ENCODE results near the gene RFT1. TPM values are rescaled to one million over a fixed set of nuclear protein-coding genes. Genes with fewer than 3 reads are reported as not detected.

The RFT1 gene
- total RNA-seq, 4 donors from 2014 or later = 13.1 to 38.2 (median 16.5) TPM

DNA sequence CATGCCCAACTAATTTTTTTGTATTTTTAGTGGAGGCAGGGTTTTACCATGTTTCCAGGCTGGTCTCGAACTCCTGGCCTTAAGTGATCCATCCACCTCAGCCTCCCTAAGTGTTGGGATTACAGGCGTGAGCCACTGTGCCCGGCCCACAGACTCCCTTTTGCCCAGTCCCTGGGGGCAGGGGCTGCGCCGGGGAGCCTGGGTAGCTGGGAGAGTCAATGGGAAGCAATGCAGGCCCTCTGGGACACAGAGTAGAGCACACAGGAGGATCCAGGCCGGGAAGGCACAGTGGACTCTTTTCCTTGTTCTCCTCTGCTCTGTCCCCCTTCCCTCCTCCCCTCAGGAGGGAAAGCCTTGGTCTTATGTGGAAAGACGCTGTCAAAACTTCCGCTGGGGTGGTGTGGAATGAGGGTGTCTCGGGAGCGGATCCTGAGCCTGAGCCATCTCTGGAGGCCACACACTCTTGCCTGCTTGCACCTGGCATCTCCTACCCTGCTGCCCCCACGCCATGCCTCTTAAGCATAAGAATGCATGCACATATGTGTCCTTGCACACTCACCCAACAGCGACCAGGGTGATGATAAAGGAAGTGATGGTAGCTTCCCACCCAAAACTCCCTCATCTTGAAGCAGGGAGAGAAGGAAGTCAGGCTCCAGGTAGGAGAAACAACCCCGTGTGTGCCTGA, 18.9 kb upstream of the RFT1 start:
- no peaks in the 10 kb centered on the region for H3K36me3 ChIP-seq
- no peaks in the 10 kb centered on the region for H3K27me3 ChIP-seq
- no peaks in the 10 kb centered on the region for H3K9me3 ChIP-seq
- no peak overlapping the region for H3K27ac ChIP-seq
- TF ChIP-seq, protein P1, sequence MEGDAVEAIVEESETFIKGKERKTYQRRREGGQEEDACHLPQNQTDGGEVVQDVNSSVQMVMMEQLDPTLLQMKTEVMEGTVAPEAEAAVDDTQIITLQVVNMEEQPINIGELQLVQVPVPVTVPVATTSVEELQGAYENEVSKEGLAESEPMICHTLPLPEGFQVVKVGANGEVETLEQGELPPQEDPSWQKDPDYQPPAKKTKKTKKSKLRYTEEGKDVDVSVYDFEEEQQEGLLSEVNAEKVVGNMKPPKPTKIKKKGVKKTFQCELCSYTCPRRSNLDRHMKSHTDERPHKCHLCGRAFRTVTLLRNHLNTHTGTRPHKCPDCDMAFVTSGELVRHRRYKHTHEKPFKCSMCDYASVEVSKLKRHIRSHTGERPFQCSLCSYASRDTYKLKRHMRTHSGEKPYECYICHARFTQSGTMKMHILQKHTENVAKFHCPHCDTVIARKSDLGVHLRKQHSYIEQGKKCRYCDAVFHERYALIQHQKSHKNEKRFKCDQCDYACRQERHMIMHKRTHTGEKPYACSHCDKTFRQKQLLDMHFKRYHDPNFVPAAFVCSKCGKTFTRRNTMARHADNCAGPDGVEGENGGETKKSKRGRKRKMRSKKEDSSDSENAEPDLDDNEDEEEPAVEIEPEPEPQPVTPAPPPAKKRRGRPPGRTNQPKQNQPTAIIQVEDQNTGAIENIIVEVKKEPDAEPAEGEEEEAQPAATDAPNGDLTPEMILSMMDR (IDR thresholded peaks at IDR 0.05) = no peak
- TF ChIP-seq POLR2A (IDR thresholded peaks at IDR 0.05) = no peak
- H3K4me1 ChIP-seq = no peaks in the 10 kb centered on the region
- intact Hi-C loops (cut with DNase I; ENCODE audit: low total_unique reads) = no loop called here
- DNase-seq = no peak
- H3K4me3 ChIP-seq = no peak overlapping the region

DNA sequence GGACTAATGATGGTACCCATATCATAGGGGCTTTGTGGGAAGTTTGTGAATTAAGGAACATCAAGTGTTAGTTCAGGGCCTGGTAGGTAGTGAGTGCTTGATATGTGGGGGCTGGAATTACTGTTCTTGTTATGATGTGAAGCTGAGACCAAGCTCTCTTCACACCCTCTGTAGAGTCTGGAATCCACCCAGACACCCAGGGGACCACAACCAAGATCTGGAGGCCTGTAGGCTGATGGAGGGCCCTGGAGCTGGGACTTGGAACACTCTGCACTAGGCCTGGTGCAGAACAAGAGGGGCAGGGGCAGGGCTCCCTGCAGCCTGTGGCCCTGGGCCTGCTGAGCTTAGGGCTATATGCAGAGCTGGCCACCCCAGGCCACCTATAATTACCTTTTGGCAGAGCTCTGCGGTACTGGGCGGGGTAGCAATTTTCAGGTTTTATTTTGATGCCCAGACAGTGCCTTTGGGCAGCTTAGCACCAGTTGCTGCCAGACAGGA, 17.7 kb upstream of the RFT1 start:
- TF ChIP-seq, protein P1 (IDR thresholded peaks at IDR 0.05) = no peak
- no peak for TF ChIP-seq POLR2A (IDR thresholded peaks at IDR 0.05)
- Histone ChIP-seq H3K4me3 (no peak overlapping the region), H3K4me1 (no peaks in the 10 kb centered on the region), H3K27ac (no peak overlapping the region), H3K36me3 (no peaks in the 10 kb centered on the region), H3K27me3 (no peaks in the 10 kb centered on the region), H3K9me3 (no peaks in the 10 kb centered on the region)
- no peak for DNase-seq
- intact Hi-C loops (cut with DNase I; ENCODE audit: low total_unique reads) = loop anchor here (2.0 kb wide), 1 partner anchor 57 kb away; no protein-coding TSS in a partner anchor

DNA sequence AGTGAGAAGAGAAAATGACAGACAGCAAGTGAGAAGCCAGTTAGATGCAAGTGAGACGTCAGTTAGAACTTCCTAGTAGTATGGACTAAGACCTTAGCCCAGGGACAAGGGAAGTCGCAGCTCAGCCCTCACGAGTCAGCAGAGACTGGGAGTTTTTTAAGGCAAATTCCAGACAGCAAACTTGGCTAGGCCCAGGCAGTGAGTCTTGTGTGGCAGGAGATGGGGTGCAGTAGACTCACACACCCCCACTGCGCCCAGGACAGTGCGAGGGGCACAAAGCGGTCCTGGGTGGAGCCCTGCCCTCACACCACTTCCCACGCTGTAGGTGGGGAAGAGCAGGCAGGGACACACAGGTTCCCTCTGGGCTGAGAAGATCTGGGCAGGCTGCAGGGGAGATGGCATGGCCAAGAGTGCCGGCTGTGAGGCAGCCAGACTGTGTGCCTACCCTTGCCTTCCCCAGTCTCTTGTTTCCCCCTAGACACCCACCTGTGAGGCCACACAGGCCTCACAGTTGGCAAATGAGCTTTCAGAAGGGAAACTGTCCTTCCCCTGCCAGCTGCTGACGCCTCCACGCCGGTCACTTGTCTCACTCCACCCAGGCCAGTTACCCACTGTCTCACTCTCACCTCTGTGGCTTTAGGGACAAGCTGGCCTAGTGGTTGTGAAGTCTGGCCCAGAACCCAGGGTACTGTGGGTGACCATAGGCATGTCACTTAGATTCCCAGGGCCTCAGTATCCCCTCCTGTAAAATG, 17.1 kb upstream of the RFT1 start:
- TF ChIP-seq POLR2A (IDR thresholded peaks at IDR 0.05) = no peak
- TF ChIP-seq, protein P1 (IDR thresholded peaks at IDR 0.05) = no peak
- DNase-seq = no peak
- H3K27me3 ChIP-seq = no peaks in the 10 kb centered on the region
- no peaks in the 10 kb centered on the region for H3K9me3 ChIP-seq
- intact Hi-C loops (cut with DNase I; ENCODE audit: low total_unique reads) = loop anchor here (2.0 kb wide), 1 partner anchor 57 kb away; no protein-coding TSS in a partner anchor
- H3K4me3 ChIP-seq = no peak overlapping the region
- no peaks in the 10 kb centered on the region for H3K4me1 ChIP-seq
- no peaks in the 10 kb centered on the region for H3K36me3 ChIP-seq
- no peak overlapping the region for H3K27ac ChIP-seq

DNA sequence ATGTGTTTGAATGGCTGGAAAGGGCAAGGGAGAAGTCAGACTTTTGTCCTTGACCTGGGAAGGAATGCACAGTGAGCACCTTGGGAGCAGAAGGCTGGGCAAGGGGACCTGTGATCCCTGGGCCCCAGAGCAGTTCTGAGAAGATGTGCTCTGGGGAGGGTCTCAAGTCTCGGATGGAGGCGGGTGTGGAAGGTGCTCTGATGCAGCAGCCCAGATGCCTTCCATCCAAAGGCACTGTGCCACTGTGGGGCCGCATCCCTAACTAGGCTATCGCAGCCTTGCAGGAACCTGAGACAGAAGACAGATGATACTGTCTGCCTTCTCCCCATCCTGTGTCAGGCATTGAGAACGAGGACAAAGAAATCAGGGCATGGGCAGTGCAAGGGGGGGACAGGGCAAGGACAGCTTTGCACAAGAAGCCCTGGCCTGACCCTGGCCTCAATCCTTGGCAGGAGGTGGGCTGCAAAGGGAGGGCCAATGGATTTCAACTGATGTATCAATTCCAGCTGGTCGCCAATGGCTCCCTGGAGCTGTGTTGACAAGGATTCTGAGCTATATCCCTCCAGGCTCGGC, 16.2 kb upstream of the RFT1 start:
- Histone ChIP-seq H3K4me3 (no peak overlapping the region), H3K27me3 (no peaks in the 10 kb centered on the region), H3K9me3 (no peaks in the 10 kb centered on the region), H3K36me3 (no peaks in the 10 kb centered on the region), H3K4me1 (no peaks in the 10 kb centered on the region), H3K27ac (no peak overlapping the region)
- intact Hi-C loops (cut with DNase I; ENCODE audit: low total_unique reads) = loop anchor here (2.0 kb wide), 1 partner anchor 58 kb away; no protein-coding TSS in a partner anchor
- TF ChIP-seq POLR2A (IDR thresholded peaks at IDR 0.05) = no peak
- TF ChIP-seq, protein P1 (IDR thresholded peaks at IDR 0.05) = no peak
- no peak for DNase-seq

Data from uterus (tissue), 4 donors.